ENCODE results near the gene MICB.

DNA sequence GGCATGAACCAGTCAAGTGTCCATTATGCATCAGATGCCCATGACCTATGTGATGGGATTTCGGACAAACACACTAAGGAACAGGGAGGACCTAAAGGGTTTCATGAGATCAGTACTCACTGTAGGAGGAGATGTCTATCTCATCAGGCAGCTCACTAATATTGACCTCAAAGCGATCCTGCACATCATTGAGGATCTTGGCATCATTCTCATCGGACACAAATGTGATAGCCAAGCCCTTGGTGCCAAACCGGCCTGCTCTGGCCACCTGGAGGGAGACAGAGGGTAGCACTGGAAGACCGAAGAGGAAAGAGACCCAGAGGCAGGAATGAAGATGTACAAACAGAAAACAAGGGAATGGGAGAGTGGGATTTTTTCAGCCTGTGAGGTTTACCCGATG lies 32.7 kb downstream of the MICB start:
- TF ChIP-seq, protein P1, sequence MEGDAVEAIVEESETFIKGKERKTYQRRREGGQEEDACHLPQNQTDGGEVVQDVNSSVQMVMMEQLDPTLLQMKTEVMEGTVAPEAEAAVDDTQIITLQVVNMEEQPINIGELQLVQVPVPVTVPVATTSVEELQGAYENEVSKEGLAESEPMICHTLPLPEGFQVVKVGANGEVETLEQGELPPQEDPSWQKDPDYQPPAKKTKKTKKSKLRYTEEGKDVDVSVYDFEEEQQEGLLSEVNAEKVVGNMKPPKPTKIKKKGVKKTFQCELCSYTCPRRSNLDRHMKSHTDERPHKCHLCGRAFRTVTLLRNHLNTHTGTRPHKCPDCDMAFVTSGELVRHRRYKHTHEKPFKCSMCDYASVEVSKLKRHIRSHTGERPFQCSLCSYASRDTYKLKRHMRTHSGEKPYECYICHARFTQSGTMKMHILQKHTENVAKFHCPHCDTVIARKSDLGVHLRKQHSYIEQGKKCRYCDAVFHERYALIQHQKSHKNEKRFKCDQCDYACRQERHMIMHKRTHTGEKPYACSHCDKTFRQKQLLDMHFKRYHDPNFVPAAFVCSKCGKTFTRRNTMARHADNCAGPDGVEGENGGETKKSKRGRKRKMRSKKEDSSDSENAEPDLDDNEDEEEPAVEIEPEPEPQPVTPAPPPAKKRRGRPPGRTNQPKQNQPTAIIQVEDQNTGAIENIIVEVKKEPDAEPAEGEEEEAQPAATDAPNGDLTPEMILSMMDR (IDR thresholded peaks at IDR 0.05): no peak
- no peak for TF ChIP-seq POLR2AphosphoS5 (IDR thresholded peaks at IDR 0.05)
